K562 (cell line): Measurements from ENCODE around the gene CDH12. TPM values are rescaled to one million over a fixed set of nuclear protein-coding genes. Genes with fewer than 3 reads are reported as not detected.

Experiments
- ATAC-seq: fragments of 200-7000 bp; cut with Tn5 transposase; 3 replicates; pipeline ENCODE4 v1.9.1; 2020; ENCODE audit warnings: moderate library complexity
- BruUV-seq: library from RNA; stranded (reverse); fragments of 400-500 nt; replicated peaks from 2 replicates; lab custom pipeline; 2021; lab: Mats Ljungman, UMichigan
- CTCF ChIA-PET: fragments of 300-600 bp; formaldehyde crosslinking; extraction: SDS; loops from one replicate; lab custom pipeline; 2021; ENCODE audit warnings: low intra/inter-chr PET ratio; lab: Yijun Ruan, JAX
- POLR2A ChIA-PET: fragments of 300-600, 350-650 bp; sonication (Branson Sonifier 250); formaldehyde crosslinking; extraction: SDS; loops from one replicate; lab custom pipeline; 2021; ENCODE audit warnings: antibody characterized with exemption, inconsistent platforms; lab: Yijun Ruan, JAX
- DNase-seq, 4 experiments: peaks; one replicate each; pipeline versions ENCODE4 v3.0.0 to v3.0.0-alpha.2; 2011 to 2018; ENCODE audit warnings: low spot score in 3 of 4, mixed read lengths in 3 of 4; ENCODE audit errors: extremely low read depth in 1 of 4
- FAIRE-seq: peaks from 2 replicates; lab custom pipeline; 2011; peaks lifted over from hg19 to GRCh38; lab: Jason Lieb, UNC
- H2AFZ ChIP-seq: 2 replicates; pipeline ENCODE4 v1.6.0; 2011; ENCODE audit warnings: low read depth, low read length, control low read depth, inconsistent platforms
- H3K27ac ChIP-seq: fragments of 200-600 bp; 3 replicates; pipeline ENCODE4 v1.8.0; 2011; ENCODE audit warnings: low read depth, mild to moderate bottlenecking, control low read depth, inconsistent platforms, low read length, moderate library complexity, mixed read lengths; ENCODE audit errors: extremely low read depth
- H3K27me3 ChIP-seq, 2 experiments: fragments of 300-600 bp in 1 of 2; 2 replicates in 1 of 2; 3 replicates in 1 of 2; pipeline versions ENCODE4 v1.6.0 to v1.8.0; 2011; ENCODE audit warnings: inconsistent platforms in 2 of 2, low read length in 2 of 2, mild to moderate bottlenecking in 1 of 2, mixed read lengths in 1 of 2, moderate library complexity in 1 of 2; ENCODE audit not compliant: control insufficient read depth in 2 of 2, insufficient read depth in 2 of 2
- H3K36me3 ChIP-seq: fragments of 300-600 bp; 3 replicates; pipeline ENCODE4 v1.8.0; 2011; ENCODE audit warnings: mild to moderate bottlenecking, low read length, inconsistent platforms; ENCODE audit not compliant: control insufficient read depth, insufficient read depth
- H3K4me1 ChIP-seq, 2 experiments: fragments of 200-600 bp in 1 of 2; replicated peaks in 1 of 2; 2 replicates in 1 of 2; 3 replicates in 1 of 2; pipeline versions ENCODE4 v1.5.1 to v1.8.0; 2011; ENCODE audit warnings: inconsistent platforms in 2 of 2, low read length in 2 of 2, mild to moderate bottlenecking in 1 of 2, mixed read lengths in 1 of 2, moderate library complexity in 1 of 2; ENCODE audit not compliant: control insufficient read depth in 2 of 2, insufficient read depth in 2 of 2
- H3K4me2 ChIP-seq: 2 replicates; pipeline ENCODE4 v1.6.1; 2011; ENCODE audit warnings: low read length, control low read depth, inconsistent platforms, mixed read lengths; ENCODE audit not compliant: insufficient read depth
- H3K4me3 ChIP-seq: fragments of 200-600 bp; sonication (generic), shearing (Covaris generic); 2 replicates; pipeline ENCODE4 v1.5.1; 2016; ENCODE audit warnings: control low read depth, inconsistent platforms
- H3K79me2 ChIP-seq: fragments of 200-600 bp; 3 replicates; pipeline ENCODE4 v1.8.0; 2011; ENCODE audit warnings: low read length, inconsistent platforms; ENCODE audit not compliant: control insufficient read depth, insufficient read depth
- H3K9ac ChIP-seq, 2 experiments: 2 replicates each; pipeline versions ENCODE4 v1.6.0 to v1.6.1; 2011; ENCODE audit warnings: low read depth in 2 of 2, low read length in 2 of 2, control low read depth in 1 of 2, inconsistent platforms in 1 of 2, mild to moderate bottlenecking in 1 of 2, mixed read lengths in 1 of 2; ENCODE audit not compliant: insufficient read depth in 1 of 2
- H3K9me1 ChIP-seq: one replicate; pipeline ENCODE4 v1.6.0; 2011; ENCODE audit warnings: inconsistent platforms, mild to moderate bottlenecking, low read length, moderate library complexity; ENCODE audit not compliant: control insufficient read depth, insufficient read depth
- H3K9me3 ChIP-seq: replicated peaks from 2 replicates; pipeline ENCODE4 v1.5.1; 2011; ENCODE audit warnings: low read depth, low read length, inconsistent platforms; ENCODE audit not compliant: control insufficient read depth, insufficient read depth
- H4K20me1 ChIP-seq: replicated peaks from 2 replicates; pipeline ENCODE4 v1.6.1; 2011; ENCODE audit warnings: low read length, inconsistent platforms, mixed read lengths; ENCODE audit not compliant: control insufficient read depth, insufficient read depth
- CC2D1A ChIP-seq: fragments of 450-650 bp; IDR thresholded peaks from 2 replicates; pipeline ENCODE4 v1.6.1; 2017; ENCODE audit warnings: mild to moderate bottlenecking
- IRF2 ChIP-seq: sonication (generic); formaldehyde crosslinking; IDR thresholded peaks from 2 replicates; pipeline ENCODE4 v1.8.1; 2022; ENCODE audit warnings: mild to moderate bottlenecking, missing genetic modification reagents
- JUNB ChIP-seq: fragments of 450-650 bp; formaldehyde crosslinking; conservative IDR thresholded peaks from 2 replicates; pipeline ENCODE4 v1.4.0; 2020; ENCODE audit warnings: mild to moderate bottlenecking
- SMARCE1 ChIP-seq: fragments of 450-650 bp; IDR thresholded peaks from 2 replicates; pipeline ENCODE4 v1.7.1; 2016; ENCODE audit warnings: mild to moderate bottlenecking
- TCF7 ChIP-seq: sonication (generic); IDR thresholded peaks from 2 replicates; pipeline ENCODE4 v1.6.1; 2016; ENCODE audit warnings: antibody characterized with exemption, borderline replicate concordance
- XRCC3 ChIP-seq: fragments of 450-650 bp; IDR thresholded peaks from 2 replicates; pipeline ENCODE4 v1.6.1; 2017; ENCODE audit warnings: mild to moderate bottlenecking, moderate library complexity
- ZNF12 ChIP-seq: sonication (generic); formaldehyde crosslinking; IDR thresholded peaks from 2 replicates; pipeline ENCODE4 v1.4.0; 2020; ENCODE audit warnings: mild to moderate bottlenecking, missing genetic modification reagents
- ZNF143 ChIP-seq: sonication (generic); formaldehyde crosslinking; IDR thresholded peaks from 2 replicates; pipeline ENCODE4 v1.9.0; 2022; ENCODE audit warnings: mild to moderate bottlenecking, missing genetic modification reagents
- ZNF146 ChIP-seq: IDR thresholded peaks from one replicate; pipeline ENCODE4 v1.6.1; 2018; ENCODE audit warnings: missing compliant biosample characterization; ENCODE audit not compliant: unreplicated experiment
- ZNF589 ChIP-seq: fragments of 200-800 bp; sonication (Bioruptor generic); IDR thresholded peaks from 2 replicates; pipeline ENCODE4 v1.6.1; 2016; ENCODE audit warnings: low read depth, missing genetic modification characterization, missing compliant biosample characterization
- ZNF699 ChIP-seq: fragments of 250-450 bp; sonication (Bioruptor Pico); IDR thresholded peaks from 2 replicates; pipeline ENCODE4 v1.8.0; 2021; ENCODE audit warnings: mild to moderate bottlenecking, moderate library complexity; ENCODE audit not compliant: insufficient replicate concordance
- WGBS: fragments of 100-300 bp; shearing (Covaris generic); methylation state at CpG from one replicate; pipeline ENCODE4 v1.1.6; 2016; ENCODE audit warnings: low coverage, mixed read lengths; ENCODE audit not compliant: insufficient coverage; ENCODE audit errors: missing lambda C conversion rate; 5-methylcytosine and 5-hydroxymethylcytosine counted together
- in situ Hi-C: fragments of 300-500 bp; cut with MboI; formaldehyde crosslinking; loops from 4 replicates; pipeline ENCODE4 v1.15.0; 2018; ENCODE audit warnings: inconsistent platforms, mixed read lengths
- intact Hi-C: fragments of 100-400 bp; cut with micrococcal nuclease; formaldehyde crosslinking; loops from 2 replicates; pipeline ENCODE4 v1.14.2; 2022
- polyA plus RNA-seq, 8 experiments: library from polyadenylated mRNA; depleted of rRNA in 4 of 8; stranded (reverse) in 5 of 8; unstranded in 3 of 8; fragments of >200 nt; fragmentation: Nextera tagmentation in 2 of 8; fragmentation: Illumina TruSeq in 1 of 8; extraction: Ambion mirVana in 2 of 8; extraction: Trizol in 1 of 8; gene quantifications; 2 replicates each; pipeline versions ENCODE4 v1.2.1 to v1.2.3, GENCODE V29; 2011 to 2014; ENCODE audit warnings: inconsistent platforms in 1 of 8, missing spikeins in 1 of 8
- total RNA-seq, 7 experiments: library from RNA; depleted of rRNA in 6 of 7; stranded (reverse); fragments of >200 nt in 6 of 7; fragmentation: Illumina TruSeq in 2 of 7; extraction: Trizol in 2 of 7; gene quantifications; 2 replicates each; pipeline versions ENCODE4 v1.2.1 to v1.2.3, GENCODE V29; 2011 to 2021; ENCODE audit warnings: low replicate concordance in 1 of 7
- TF ChIP-seq, protein P1 (sequence below): fragments of 250-450 bp; sonication (Bioruptor Pico); IDR thresholded peaks from 2 replicates; pipeline ENCODE4 v1.4.0; 2020
- TF ChIP-seq, protein P2 (sequence below): sonication (generic); formaldehyde crosslinking; IDR thresholded peaks from 2 replicates; pipeline ENCODE4 v1.8.0; 2022; ENCODE audit warnings: missing genetic modification reagents, mild to moderate bottlenecking, borderline replicate concordance
- TF ChIP-seq, protein P3 (sequence below): sonication (generic); formaldehyde crosslinking; IDR thresholded peaks from 2 replicates; pipeline ENCODE4 v1.8.1; 2022; ENCODE audit warnings: missing genetic modification reagents

The CDH12 gene
- total and polyA plus RNA-seq, 9 of the 15 experiments (the other 6 are each of a cell fraction or from before 2014, with no cell fraction given) = 0.03 to 1.7 (median 0.37) TPM

DNA sequence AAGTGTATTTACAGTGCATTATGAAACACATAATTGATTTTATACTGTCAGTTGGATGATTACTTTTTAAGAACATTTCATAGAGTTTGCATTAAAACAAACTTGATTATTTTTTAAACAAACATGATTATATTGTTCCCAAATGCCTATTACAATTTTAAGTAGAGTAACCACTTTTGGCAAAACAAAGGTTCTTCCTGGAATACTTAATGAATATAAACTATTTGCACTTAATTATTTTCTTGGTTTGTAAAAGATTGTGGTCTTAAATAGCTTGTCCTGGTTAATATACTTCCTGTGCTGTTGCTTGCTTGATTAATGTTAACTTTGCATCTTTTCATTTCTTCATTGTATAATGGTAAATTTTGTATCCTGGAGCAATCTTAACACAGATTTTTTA lies 180.0 kb downstream of the CDH12 start:
- in situ Hi-C loops = no loop called here
- ATAC-seq = no peak
- intact Hi-C loops = no loop called here
- Histone ChIP-seq H2AFZ (no peak overlapping the region), H3K9me3 (no peaks in the 10 kb centered on the region)
- TF ChIP-seq, protein P1, sequence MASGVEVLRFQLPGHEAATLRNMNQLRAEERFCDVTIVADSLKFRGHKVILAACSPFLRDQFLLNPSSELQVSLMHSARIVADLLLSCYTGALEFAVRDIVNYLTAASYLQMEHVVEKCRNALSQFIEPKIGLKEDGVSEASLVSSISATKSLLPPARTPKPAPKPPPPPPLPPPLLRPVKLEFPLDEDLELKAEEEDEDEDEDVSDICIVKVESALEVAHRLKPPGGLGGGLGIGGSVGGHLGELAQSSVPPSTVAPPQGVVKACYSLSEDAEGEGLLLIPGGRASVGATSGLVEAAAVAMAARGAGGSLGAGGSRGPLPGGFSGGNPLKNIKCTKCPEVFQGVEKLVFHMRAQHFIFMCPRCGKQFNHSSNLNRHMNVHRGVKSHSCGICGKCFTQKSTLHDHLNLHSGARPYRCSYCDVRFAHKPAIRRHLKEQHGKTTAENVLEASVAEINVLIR (CRISPR knock-in tag) = no peak
- TF ChIP-seq ZNF143 (CRISPR knock-in tag) = no peak
- no peak for TF ChIP-seq TCF7
- TF ChIP-seq ZNF699 (CRISPR knock-in tag) = no peak
- TF ChIP-seq ZNF12 (CRISPR knock-in tag) = no peak
- TF ChIP-seq, all 486 proteins: peak for 0
- Histone ChIP-seq H3K9me1 (no peaks in the 10 kb centered on the region), H3K4me3 (no peak overlapping the region), H3K36me3 (no peaks in the 10 kb centered on the region), H3K9ac (no peak overlapping the region), H3K4me1 (no peaks in the 10 kb centered on the region), H3K27ac (no peak overlapping the region), H3K4me2 (no peak overlapping the region), H3K79me2 (no peaks in the 10 kb centered on the region), H4K20me1 (no peaks in the 10 kb centered on the region), H3K27me3 (no peaks in the 10 kb centered on the region)
- no peak for FAIRE-seq
- no TSS peak for BruUV-seq
- DNase-seq = no peak
- ChIA-PET POLR2A (no interaction called here), CTCF (no interaction called here)

DNA sequence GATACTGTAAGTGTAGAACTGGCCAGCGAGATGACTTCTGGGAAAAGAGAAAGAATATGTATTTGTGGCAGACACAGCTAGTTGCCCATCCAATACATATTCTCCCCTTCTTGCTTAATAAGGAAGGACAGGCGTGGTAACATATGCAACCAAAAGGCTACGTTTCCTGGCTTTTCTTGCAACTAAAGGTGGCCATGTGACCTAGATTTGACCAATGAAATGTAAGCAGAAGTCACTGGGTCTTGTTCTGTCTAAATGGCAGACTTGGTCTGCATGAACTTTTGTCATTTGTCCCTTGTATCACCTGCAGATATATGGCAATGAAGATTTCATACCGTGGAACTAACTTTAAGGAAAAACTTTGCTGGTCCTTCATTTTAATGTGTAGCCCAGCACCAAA lies 183.8 kb downstream of the CDH12 start:
- no peak overlapping the region for H3K4me2 ChIP-seq
- H4K20me1 ChIP-seq = no peaks in the 10 kb centered on the region
- H3K27ac ChIP-seq = no peak overlapping the region
- no peak overlapping the region for H3K4me3 ChIP-seq
- no peaks in the 10 kb centered on the region for H3K27me3 ChIP-seq
- ATAC-seq (no peak), FAIRE-seq (no peak), DNase-seq (no peak)
- ChIA-PET POLR2A (no interaction called here), CTCF (no interaction called here)
- no peaks in the 10 kb centered on the region for H3K36me3 ChIP-seq
- no peaks in the 10 kb centered on the region for H3K9me1 ChIP-seq
- no peak overlapping the region for H3K9ac ChIP-seq
- in situ Hi-C loops = no loop called here
- 4% methylated on average over 4 of the region's 4 CpGs for WGBS
- H3K4me1 ChIP-seq = no peaks in the 10 kb centered on the region
- H3K79me2 ChIP-seq = no peaks in the 10 kb centered on the region
- no peak overlapping the region for H2AFZ ChIP-seq
- no peaks in the 10 kb centered on the region for H3K9me3 ChIP-seq
- BruUV-seq = no TSS peak
- intact Hi-C loops = no loop called here
- TF ChIP-seq IRF2 (no peak), ZNF146 (CRISPR knock-in tag) (no peak), SMARCE1 (no peak), XRCC3 (no peak), JUNB (CRISPR knock-in tag) (no peak), ZNF589 (no peak), CC2D1A (no peak)
- TF ChIP-seq, protein P2, sequence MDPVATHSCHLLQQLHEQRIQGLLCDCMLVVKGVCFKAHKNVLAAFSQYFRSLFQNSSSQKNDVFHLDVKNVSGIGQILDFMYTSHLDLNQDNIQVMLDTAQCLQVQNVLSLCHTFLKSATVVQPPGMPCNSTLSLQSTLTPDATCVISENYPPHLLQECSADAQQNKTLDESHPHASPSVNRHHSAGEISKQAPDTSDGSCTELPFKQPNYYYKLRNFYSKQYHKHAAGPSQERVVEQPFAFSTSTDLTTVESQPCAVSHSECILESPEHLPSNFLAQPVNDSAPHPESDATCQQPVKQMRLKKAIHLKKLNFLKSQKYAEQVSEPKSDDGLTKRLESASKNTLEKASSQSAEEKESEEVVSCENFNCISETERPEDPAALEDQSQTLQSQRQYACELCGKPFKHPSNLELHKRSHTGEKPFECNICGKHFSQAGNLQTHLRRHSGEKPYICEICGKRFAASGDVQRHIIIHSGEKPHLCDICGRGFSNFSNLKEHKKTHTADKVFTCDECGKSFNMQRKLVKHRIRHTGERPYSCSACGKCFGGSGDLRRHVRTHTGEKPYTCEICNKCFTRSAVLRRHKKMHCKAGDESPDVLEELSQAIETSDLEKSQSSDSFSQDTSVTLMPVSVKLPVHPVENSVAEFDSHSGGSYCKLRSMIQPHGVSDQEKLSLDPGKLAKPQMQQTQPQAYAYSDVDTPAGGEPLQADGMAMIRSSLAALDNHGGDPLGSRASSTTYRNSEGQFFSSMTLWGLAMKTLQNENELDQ (CRISPR knock-in tag) = no peak
- TF ChIP-seq, protein P3, sequence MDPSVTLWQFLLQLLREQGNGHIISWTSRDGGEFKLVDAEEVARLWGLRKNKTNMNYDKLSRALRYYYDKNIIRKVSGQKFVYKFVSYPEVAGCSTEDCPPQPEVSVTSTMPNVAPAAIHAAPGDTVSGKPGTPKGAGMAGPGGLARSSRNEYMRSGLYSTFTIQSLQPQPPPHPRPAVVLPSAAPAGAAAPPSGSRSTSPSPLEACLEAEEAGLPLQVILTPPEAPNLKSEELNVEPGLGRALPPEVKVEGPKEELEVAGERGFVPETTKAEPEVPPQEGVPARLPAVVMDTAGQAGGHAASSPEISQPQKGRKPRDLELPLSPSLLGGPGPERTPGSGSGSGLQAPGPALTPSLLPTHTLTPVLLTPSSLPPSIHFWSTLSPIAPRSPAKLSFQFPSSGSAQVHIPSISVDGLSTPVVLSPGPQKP (CRISPR knock-in tag) = no peak
